H1 (cell line): ENCODE measurements around the gene SEZ6L. TPM values are rescaled to one million over a fixed set of nuclear protein-coding genes. Genes with fewer than 3 reads are reported as not detected.

ENCODE experiments used
- CTCF ChIA-PET: fragments of 300-600 bp; sonication (Branson Sonifier 250); formaldehyde crosslinking; loops from one replicate; lab custom pipeline; 2021; ENCODE audit not compliant: partially characterized antibody; lab: Charles Lee
- POLR2A ChIA-PET: fragments of 300-600 bp; sonication (Branson Sonifier 250); formaldehyde crosslinking; loops from one replicate; lab custom pipeline; 2021; ENCODE audit warnings: inconsistent platforms; ENCODE audit not compliant: partially characterized antibody; lab: Charles Lee
- DNase-seq, 2 experiments: peaks; one replicate each; pipeline versions ENCODE4 v3.0.0 to v3.0.0-alpha.2; 2010 to 2022; ENCODE audit warnings: low spot score in 2 of 2, low read depth in 1 of 2, mixed read lengths in 1 of 2
- FAIRE-seq: peaks from 2 replicates; lab custom pipeline; 2011; peaks lifted over from hg19 to GRCh38; lab: Jason Lieb, UNC
- H2AFZ ChIP-seq: 2 replicates; pipeline ENCODE4 v1.8.1; 2012; ENCODE audit warnings: low read length, inconsistent platforms
- H2AK5ac ChIP-seq: 2 replicates; pipeline ENCODE4 v1.6.1; 2013; ENCODE audit warnings: low read depth, low read length
- H2BK120ac ChIP-seq: replicated peaks from 2 replicates; pipeline ENCODE3; 2013; ENCODE audit warnings: low read depth, low read length, inconsistent platforms
- H2BK12ac ChIP-seq: 2 replicates; pipeline ENCODE4 v1.6.1; 2013; ENCODE audit warnings: low read depth, low read length
- H2BK15ac ChIP-seq: 2 replicates; pipeline ENCODE4 v1.6.1; 2013; ENCODE audit warnings: low read length
- H2BK20ac ChIP-seq: 2 replicates; pipeline ENCODE4 v1.6.1; 2013; ENCODE audit warnings: low read length
- H2BK5ac ChIP-seq: 2 replicates; pipeline ENCODE4 v1.6.1; 2013; ENCODE audit warnings: low read depth, low read length
- H3K14ac ChIP-seq: 2 replicates; pipeline ENCODE4 v1.6.1; 2013; ENCODE audit warnings: inconsistent platforms; ENCODE audit not compliant: insufficient read length
- H3K18ac ChIP-seq: 2 replicates; pipeline ENCODE4 v1.6.1; 2013; ENCODE audit warnings: low read length; ENCODE audit errors: extremely low read depth
- H3K23ac ChIP-seq: 2 replicates; pipeline ENCODE4 v1.6.1; 2013; ENCODE audit warnings: inconsistent platforms; ENCODE audit not compliant: insufficient read length
- H3K23me2 ChIP-seq: 2 replicates; pipeline ENCODE4 v1.6.1; 2013; ENCODE audit warnings: low read depth, low read length
- H3K27ac ChIP-seq: 2 replicates; pipeline ENCODE4 v1.6.1; 2011; ENCODE audit warnings: low read depth, low read length, inconsistent platforms
- H3K27me3 ChIP-seq, 4 experiments: replicated peaks in 1 of 4; 1 replicate in 1 of 4; 2 replicates in 3 of 4; pipeline versions ENCODE4 v1.6.1 to v1.8.1; 2011 to 2013; ENCODE audit warnings: low read length in 3 of 4, mild to moderate bottlenecking in 3 of 4, inconsistent platforms in 2 of 4, mixed read lengths in 2 of 4, moderate library complexity in 1 of 4; ENCODE audit not compliant: control insufficient read depth in 3 of 4, insufficient read depth in 3 of 4; ENCODE audit errors: extremely low read depth in 1 of 4
- H3K36me3 ChIP-seq, 4 experiments: 2 replicates each; pipeline versions ENCODE4 v1.6.1 to v1.8.1; 2011 to 2013; ENCODE audit warnings: mild to moderate bottlenecking in 4 of 4, low read length in 3 of 4, moderate library complexity in 2 of 4, control low read depth in 1 of 4, inconsistent platforms in 1 of 4; ENCODE audit not compliant: insufficient read depth in 4 of 4, control insufficient read depth in 2 of 4
- H3K4ac ChIP-seq: replicated peaks from 2 replicates; pipeline ENCODE3; 2013; ENCODE audit warnings: low read length, low read depth, mixed read lengths, inconsistent platforms; ENCODE audit not compliant: insufficient read length
- H3K4me1 ChIP-seq, 4 experiments: replicated peaks in 1 of 4; 1 replicate in 1 of 4; 2 replicates in 3 of 4; pipeline versions ENCODE4 v1.6.1 to v1.8.1; 2011 to 2013; ENCODE audit warnings: low read length in 3 of 4, inconsistent platforms in 2 of 4, mixed read lengths in 1 of 4; ENCODE audit not compliant: insufficient read depth in 4 of 4, control insufficient read depth in 3 of 4
- H3K4me2 ChIP-seq, 2 experiments: 2 replicates each; pipeline versions ENCODE4 v1.6.1 to v1.8.1; 2011 to 2013; ENCODE audit warnings: low read depth in 2 of 2, low read length in 2 of 2, control low read depth in 1 of 2, inconsistent platforms in 1 of 2, mild to moderate bottlenecking in 1 of 2; ENCODE audit not compliant: insufficient read depth in 1 of 2
- H3K4me3 ChIP-seq, 4 experiments: fragments of 200-600, 300-600 bp in 1 of 4; sonication (generic), shearing (Covaris generic), sonication (Bioruptor Twin) in 1 of 4; 2 replicates each; pipeline versions ENCODE4 v1.5.1 to v1.8.1; 2011 to 2016; ENCODE audit warnings: low read length in 4 of 4, low read depth in 3 of 4, control low read depth in 2 of 4, inconsistent platforms in 2 of 4, mild to moderate bottlenecking in 2 of 4, mixed read lengths in 1 of 4, moderate library complexity in 1 of 4; ENCODE audit not compliant: insufficient read depth in 2 of 4; ENCODE audit errors: extremely low read depth in 1 of 4
- H3K56ac ChIP-seq: replicated peaks from 2 replicates; pipeline ENCODE3; 2013; ENCODE audit warnings: low read depth, mild to moderate bottlenecking, mixed read lengths, low read length, inconsistent platforms; ENCODE audit not compliant: insufficient read length
- H3K79me1 ChIP-seq: 2 replicates; pipeline ENCODE4 v1.6.1; 2013; ENCODE audit warnings: low read depth, low read length, control low read depth
- H3K79me2 ChIP-seq, 2 experiments: 2 replicates each; pipeline versions ENCODE4 v1.6.1 to v1.8.1; 2012 to 2013; ENCODE audit warnings: low read length in 2 of 2, mild to moderate bottlenecking in 2 of 2, inconsistent platforms in 1 of 2; ENCODE audit not compliant: insufficient read depth in 2 of 2, control insufficient read depth in 1 of 2
- H3K9ac ChIP-seq, 4 experiments: replicated peaks in 1 of 4; 1 replicate in 1 of 4; 2 replicates in 3 of 4; pipeline versions ENCODE4 v1.6.1 to v1.8.1; 2011 to 2013; ENCODE audit warnings: low read depth in 3 of 4, low read length in 3 of 4, control low read depth in 2 of 4, mild to moderate bottlenecking in 2 of 4, moderate library complexity in 2 of 4, inconsistent platforms in 1 of 4; ENCODE audit errors: extremely low read depth in 1 of 4
- H3K9me3 ChIP-seq, 2 experiments: 2 replicates each; pipeline versions ENCODE4 v1.6.1 to v1.8.1; 2012 to 2013; ENCODE audit warnings: mild to moderate bottlenecking in 2 of 2, moderate library complexity in 2 of 2, control low read depth in 1 of 2, inconsistent platforms in 1 of 2, low read depth in 1 of 2, low read length in 1 of 2, mixed read lengths in 1 of 2; ENCODE audit not compliant: insufficient read depth in 2 of 2
- H4K20me1 ChIP-seq, 2 experiments: replicated peaks in 1 of 2; 2 replicates each; pipeline versions ENCODE3 to v1.8.1; 2011 to 2013; ENCODE audit warnings: inconsistent platforms in 2 of 2, low read length in 2 of 2, mild to moderate bottlenecking in 1 of 2; ENCODE audit not compliant: insufficient read depth in 2 of 2, control insufficient read depth in 1 of 2
- H4K5ac ChIP-seq: 2 replicates; pipeline ENCODE4 v1.6.1; 2013; ENCODE audit warnings: low read length, low read depth, mixed read lengths, inconsistent platforms; ENCODE audit not compliant: insufficient read length
- H4K8ac ChIP-seq: 2 replicates; pipeline ENCODE4 v1.8.0; 2013; ENCODE audit warnings: mild to moderate bottlenecking, moderate library complexity, low read length, inconsistent platforms; ENCODE audit not compliant: insufficient read depth; ENCODE audit errors: extremely low read depth
- H4K91ac ChIP-seq: replicated peaks from 2 replicates; pipeline ENCODE3; 2013; ENCODE audit warnings: low read length, mixed read lengths, inconsistent platforms; ENCODE audit not compliant: insufficient read length
- JUND ChIP-seq: IDR thresholded peaks from 2 replicates; pipeline ENCODE4 v1.6.1; 2011; ENCODE audit warnings: mild to moderate bottlenecking, improper control_type of control experiment, low read length
- RNF2 ChIP-seq: fragments of 200-900, 300-1000 bp; sonication (generic); IDR thresholded peaks from 2 replicates; pipeline ENCODE4 v1.7.1; 2016; ENCODE audit warnings: borderline replicate concordance, low read depth, mild to moderate bottlenecking, antibody characterized with exemption, low read length; ENCODE audit not compliant: poor library complexity, severe bottlenecking; ENCODE audit errors: missing control alignments
- SUZ12 ChIP-seq: fragments of 200-600 bp; sonication (generic); IDR thresholded peaks from 2 replicates; pipeline ENCODE4 v1.6.1; 2012; ENCODE audit warnings: mild to moderate bottlenecking, inconsistent platforms, low read length, moderate library complexity, mixed read lengths
- WGBS, 2 experiments: shearing (Covaris generic) in 1 of 2; methylation state at CpG; one replicate each; pipeline versions ENCODE4 v1.1.6 to v1.1.7; 2013 to 2015; ENCODE audit warnings: low lambda C conversion rate in 2 of 2, mixed read lengths in 2 of 2, inconsistent platforms in 1 of 2, low coverage in 1 of 2, missing lambda C conversion rate in 1 of 2; ENCODE audit not compliant: insufficient replicate concordance in 2 of 2, insufficient coverage in 1 of 2, insufficient read length in 1 of 2; ENCODE audit errors: extremely low coverage in 1 of 2, missing lambda C conversion rate in 1 of 2; 5-methylcytosine and 5-hydroxymethylcytosine counted together
- polyA plus RNA-seq, 7 experiments: library from polyadenylated mRNA; depleted of rRNA in 3 of 7; stranded (reverse) in 5 of 7; unstranded in 2 of 7; fragments of >200 nt in 5 of 7; fragments of 200-250 nt in 2 of 7; gene quantifications; 1 replicate in 5 of 7; 2 replicates in 1 of 7; 4 replicates in 1 of 7; pipeline versions ENCODE4 v1.2.1 to v1.2.3, GENCODE V29; 2011 to 2013; ENCODE audit warnings: missing spikeins in 2 of 7, mixed read lengths in 2 of 7
- total RNA-seq: library from RNA; stranded (reverse); fragmentation: NEBNext Ultra II Directional; extraction: Animal tissue kit (Norgen Biotek cat#: 25700); gene quantifications from 2 replicates; pipeline ENCODE4 v1.2.1, GENCODE V29; 2021

The SEZ6L gene
- total and polyA plus RNA-seq, 2 of the 8 experiments (the other 6 are each of a cell fraction or from before 2014, with no cell fraction given): 0.06 to 0.33 TPM

DNA sequence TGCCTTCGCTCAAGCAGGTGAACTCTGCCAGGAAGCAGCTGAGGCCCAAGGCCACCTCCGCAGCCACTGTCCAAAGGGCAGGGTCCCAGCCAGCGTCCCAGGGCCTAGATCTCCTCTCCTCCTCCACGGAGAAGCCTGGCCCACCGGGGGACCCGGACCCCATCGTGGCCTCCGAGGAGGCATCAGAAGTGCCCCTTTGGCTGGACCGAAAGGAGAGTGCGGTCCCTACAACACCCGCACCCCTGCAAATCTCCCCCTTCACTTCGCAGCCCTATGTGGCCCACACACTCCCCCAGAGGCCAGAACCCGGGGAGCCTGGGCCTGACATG is 123.4 kb downstream of the SEZ6L start:
- no peak overlapping the region for H2BK20ac ChIP-seq
- H3K36me3 ChIP-seq: no peaks in the 10 kb centered on the region
- H3K14ac ChIP-seq: no peak overlapping the region
- no peak overlapping the region for H4K91ac ChIP-seq
- no peak overlapping the region for H3K27ac ChIP-seq
- DNase-seq: no peak
- H2BK120ac ChIP-seq: no peak overlapping the region
- no peak for TF ChIP-seq SUZ12
- no peak for TF ChIP-seq RNF2
- TF ChIP-seq JUND: no peak
- peak overlapping the region; percentile 68; the same call in 1 of the 2 replicates for H2BK12ac ChIP-seq
- no peaks in the 10 kb centered on the region for H3K79me1 ChIP-seq
- H4K20me1 ChIP-seq: no peaks in the 10 kb centered on the region
- H3K9ac ChIP-seq: no peak overlapping the region
- no peak overlapping the region for H3K56ac ChIP-seq
- H3K23ac ChIP-seq: no peak overlapping the region
- H3K4ac ChIP-seq: no peak overlapping the region
- no peak overlapping the region for H3K18ac ChIP-seq
- H3K23me2 ChIP-seq: peaks cover 2% of the 10 kb centered on the region; the same call in 1 of the 2 replicates
- FAIRE-seq: no peak
- no peak overlapping the region for H4K8ac ChIP-seq
- no peaks in the 10 kb centered on the region for H3K79me2 ChIP-seq
- H4K5ac ChIP-seq: no peak overlapping the region
- H2BK15ac ChIP-seq: no peak overlapping the region
- POLR2A ChIA-PET: no interaction called here
- peaks cover 7 to 13% (median 10%) of the 10 kb centered on the region in 4 experiments; a peak in 4 of 7 replicates for H3K4me1 ChIP-seq
- no peak overlapping the region for H3K4me2 ChIP-seq
- H2AK5ac ChIP-seq: no peak overlapping the region
- no peak overlapping the region for H2AFZ ChIP-seq
- no peak overlapping the region for H2BK5ac ChIP-seq
- H3K4me3 ChIP-seq: no peak overlapping the region
- H3K9me3 ChIP-seq: no peaks in the 10 kb centered on the region
- CTCF ChIA-PET: interaction anchor here (0.6 to 4.4 kb wide), 7 partner anchors 16 to 121 kb away, joined by 3 to 21 read pairs (median 5); no protein-coding TSS in a partner anchor
- WGBS, 2 experiments: 89% methylated on average over 13 of the region's 13 CpGs; no CpG with 5 or more reads in 1 of the 2 experiments
- H3K27me3 ChIP-seq: no peaks in the 10 kb centered on the region
